Fibroblast of mammary gland (primary cell): ENCODE measurements around the gene PTGFRN.

ENCODE experiments used
- DNase-seq: peaks from one replicate; pipeline ENCODE4 v3.0.0-alpha.2; 2010; ENCODE audit warnings: low read depth
- H3K4me3 ChIP-seq: 2 replicates; pipeline ENCODE4 v1.5.1; 2011; ENCODE audit warnings: low read depth, mild to moderate bottlenecking, low read length, moderate library complexity; ENCODE audit not compliant: control insufficient read depth
- TF ChIP-seq, protein P1 (sequence below): conservative IDR thresholded peaks from 2 replicates; pipeline ENCODE4 v1.5.1; 2011; ENCODE audit warnings: low read depth, low read length, inconsistent platforms; ENCODE audit not compliant: control insufficient read depth, insufficient read depth

Gene PTGFRN

DNA sequence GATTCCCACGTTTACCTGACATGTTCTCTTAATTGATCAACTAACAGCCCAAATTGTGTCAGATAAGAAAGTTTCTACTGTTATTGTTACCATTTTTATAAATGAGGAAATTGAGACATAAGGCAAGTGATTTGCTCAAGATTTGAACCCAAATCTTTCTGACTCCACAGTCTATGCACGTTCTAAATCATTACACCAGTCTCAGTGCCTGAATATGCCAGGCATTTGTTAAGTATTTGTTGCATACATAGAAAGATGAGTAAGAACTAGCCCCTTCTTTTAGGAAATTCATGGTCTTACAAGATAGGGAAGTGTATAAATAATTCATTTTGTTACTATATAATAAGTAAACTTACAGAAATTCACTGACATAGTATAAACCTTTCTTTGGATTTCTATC lies 84.7 kb downstream of the PTGFRN start:
- DNase-seq: no peak
- H3K4me3 ChIP-seq: no peak overlapping the region
- TF ChIP-seq, protein P1, sequence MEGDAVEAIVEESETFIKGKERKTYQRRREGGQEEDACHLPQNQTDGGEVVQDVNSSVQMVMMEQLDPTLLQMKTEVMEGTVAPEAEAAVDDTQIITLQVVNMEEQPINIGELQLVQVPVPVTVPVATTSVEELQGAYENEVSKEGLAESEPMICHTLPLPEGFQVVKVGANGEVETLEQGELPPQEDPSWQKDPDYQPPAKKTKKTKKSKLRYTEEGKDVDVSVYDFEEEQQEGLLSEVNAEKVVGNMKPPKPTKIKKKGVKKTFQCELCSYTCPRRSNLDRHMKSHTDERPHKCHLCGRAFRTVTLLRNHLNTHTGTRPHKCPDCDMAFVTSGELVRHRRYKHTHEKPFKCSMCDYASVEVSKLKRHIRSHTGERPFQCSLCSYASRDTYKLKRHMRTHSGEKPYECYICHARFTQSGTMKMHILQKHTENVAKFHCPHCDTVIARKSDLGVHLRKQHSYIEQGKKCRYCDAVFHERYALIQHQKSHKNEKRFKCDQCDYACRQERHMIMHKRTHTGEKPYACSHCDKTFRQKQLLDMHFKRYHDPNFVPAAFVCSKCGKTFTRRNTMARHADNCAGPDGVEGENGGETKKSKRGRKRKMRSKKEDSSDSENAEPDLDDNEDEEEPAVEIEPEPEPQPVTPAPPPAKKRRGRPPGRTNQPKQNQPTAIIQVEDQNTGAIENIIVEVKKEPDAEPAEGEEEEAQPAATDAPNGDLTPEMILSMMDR: no peak

DNA sequence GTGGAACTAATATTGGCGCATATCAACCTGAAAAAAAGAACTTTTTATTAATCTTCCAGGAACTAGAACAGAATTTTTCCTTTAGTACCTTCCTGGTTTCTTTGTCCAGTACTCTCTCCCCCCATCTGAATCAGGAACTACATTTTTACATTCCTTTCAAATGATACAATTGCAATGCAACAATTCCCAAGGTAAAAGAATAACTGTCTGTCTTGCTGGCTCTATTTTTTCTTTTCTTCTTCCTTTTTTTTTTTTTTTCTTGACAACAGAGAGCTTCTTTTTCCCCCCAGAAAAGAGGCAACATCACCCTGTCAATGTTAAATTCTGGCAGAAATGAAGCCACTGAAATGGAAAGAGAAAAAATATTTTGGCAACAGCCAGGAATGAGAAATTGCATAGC lies 87.3 kb downstream of the PTGFRN start:
- DNase-seq: peak; percentile 34
- TF ChIP-seq, protein P1: no peak
- no peak overlapping the region for H3K4me3 ChIP-seq

DNA sequence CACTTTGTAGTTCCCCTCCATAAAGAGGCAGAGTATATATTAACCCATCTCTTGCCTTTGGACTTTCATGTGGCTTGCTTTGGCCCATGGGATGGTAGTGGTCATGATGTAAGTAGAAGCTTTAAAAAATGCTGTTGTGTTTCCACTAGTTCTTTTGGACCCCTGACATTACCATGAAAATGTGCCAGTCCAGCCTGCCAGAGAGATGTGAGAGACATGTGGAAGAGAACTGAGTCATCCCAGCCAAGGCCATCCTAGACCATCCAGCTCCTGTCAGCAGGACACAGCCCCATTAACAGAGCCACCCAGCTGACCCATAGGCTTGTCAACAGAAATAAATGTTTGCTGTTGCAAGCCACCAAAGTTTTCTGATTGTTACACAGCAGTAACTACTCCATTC lies 87.9 kb downstream of the PTGFRN start:
- peak; percentile 58 for DNase-seq
- TF ChIP-seq, protein P1: no peak
- H3K4me3 ChIP-seq: no peak overlapping the region

DNA sequence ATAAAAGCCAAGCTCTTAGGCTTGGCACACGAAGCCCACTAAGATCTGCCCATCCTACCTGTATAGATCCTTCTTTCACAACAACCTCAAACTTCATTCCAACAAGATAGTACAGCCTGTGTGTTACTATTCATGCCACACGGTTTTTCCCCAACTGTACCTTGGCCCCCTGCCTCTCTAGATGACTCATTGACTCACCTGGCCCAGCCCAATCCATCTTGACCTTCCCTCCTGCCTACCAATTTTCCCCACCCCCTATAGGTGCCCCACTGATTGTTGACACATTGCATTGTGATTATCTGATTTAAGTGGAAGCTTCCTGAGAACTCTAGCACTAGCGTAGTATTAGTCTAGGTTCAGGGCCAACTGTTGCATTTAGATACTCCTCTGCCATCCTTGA lies 89.9 kb downstream of the PTGFRN start:
- TF ChIP-seq, protein P1: no peak
- H3K4me3 ChIP-seq: no peak overlapping the region
- no peak for DNase-seq

DNA sequence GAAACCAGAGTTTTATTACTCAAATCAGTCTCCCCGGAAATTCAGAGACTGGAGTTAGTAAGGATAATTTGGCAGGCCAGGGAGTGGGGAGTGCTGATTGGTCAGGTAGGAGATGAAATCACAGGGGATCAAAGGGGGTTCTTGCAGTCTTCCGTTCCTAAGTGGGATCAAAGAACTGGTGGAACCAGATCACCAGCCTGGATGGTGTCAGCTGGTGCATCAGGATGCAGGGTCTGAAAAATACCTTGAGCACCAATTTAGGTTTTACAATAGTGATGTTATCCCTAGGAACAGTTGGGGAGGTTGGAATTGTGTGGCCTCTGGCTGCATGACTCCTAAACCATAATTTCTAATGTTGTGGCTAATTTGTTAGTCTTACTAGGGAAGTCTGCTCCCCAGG lies 90.4 kb downstream of the PTGFRN start:
- H3K4me3 ChIP-seq: no peak overlapping the region
- DNase-seq: no peak
- TF ChIP-seq, protein P1: no peak

DNA sequence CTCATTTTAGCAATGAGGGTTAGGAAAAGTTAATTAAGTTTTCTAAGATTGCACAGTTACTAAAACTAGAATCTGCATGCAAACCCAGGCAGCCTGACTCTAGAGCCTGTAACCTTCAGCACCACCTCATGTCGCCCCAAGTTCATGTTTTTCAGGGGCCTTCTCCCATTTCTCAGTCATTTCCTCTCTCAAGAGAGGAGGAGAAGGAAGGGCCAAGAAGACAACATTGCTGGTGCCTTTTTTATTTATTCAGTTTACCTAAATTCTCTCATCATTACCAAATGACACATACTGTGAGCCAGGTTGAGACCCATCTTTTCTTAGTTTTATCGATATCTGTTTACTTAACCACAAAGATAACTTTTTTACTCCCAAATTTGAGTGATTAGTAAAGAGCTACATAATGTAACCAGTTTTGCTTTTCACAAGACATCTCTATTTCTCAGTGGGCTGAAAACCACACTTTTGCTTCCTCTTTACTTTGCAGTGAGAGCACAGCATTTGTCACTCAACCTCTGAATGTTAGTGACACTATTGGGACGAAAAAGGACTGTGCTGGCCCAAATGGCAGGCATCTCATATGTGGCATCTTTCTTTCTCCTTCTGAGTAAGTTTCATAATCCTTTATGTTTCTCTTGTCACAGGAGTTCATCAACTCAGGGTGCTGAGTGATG lies 91.7 kb downstream of the PTGFRN start, which contains the start of gene CD101:
TSS of gene CD101 (plus strand) at position 507 of the 674 bp plus-strand sequence. CDS start at position 565, 58 bp downstream.
- DNase-seq: no peak
- TF ChIP-seq, protein P1: no peak
- H3K4me3 ChIP-seq: no peak within 1 kb of the TSS
